Activated CD8-positive, alpha-beta T cell treated with anti-CD3 and anti-CD28 coated beads for 36 hours (primary cell): ENCODE data around the gene SLC16A7. TPM values are rescaled to one million over a fixed set of nuclear protein-coding genes. Genes with fewer than 3 reads are reported as not detected.

Source experiments
- ATAC-seq: fragments of 200-7000 bp; cut with Tn5 transposase; one replicate; pipeline ENCODE4 v1.10.0; 2021; ENCODE audit warnings: mild to moderate bottlenecking, moderate library complexity
- CTCF ChIA-PET: fragments of 350-600 bp; sonication (Branson Sonifier 250); formaldehyde crosslinking; loops from one replicate; lab custom pipeline; 2021; ENCODE audit warnings: antibody characterized with exemption; lab: Charles Lee
- POLR2A ChIA-PET: fragments of 350-600 bp; sonication (Branson Sonifier 250); formaldehyde crosslinking; loops from one replicate; lab custom pipeline; 2021; ENCODE audit warnings: antibody characterized with exemption; lab: Charles Lee
- DNase-seq: peaks from one replicate; pipeline ENCODE4 v3.0.0-alpha.2; 2020
- H3K27ac Mint-ChIP-seq: one replicate; pipeline ENCODE4 v1.8.0; 2021; ENCODE audit warnings: mild to moderate bottlenecking, mixed read lengths
- H3K27me3 Mint-ChIP-seq: one replicate; pipeline ENCODE4 v1.8.0; 2021; ENCODE audit warnings: mixed read lengths
- H3K36me3 Mint-ChIP-seq: one replicate; pipeline ENCODE4 v1.8.0; 2021; ENCODE audit warnings: low read depth, mixed read lengths
- H3K4me1 Mint-ChIP-seq: one replicate; pipeline ENCODE4 v1.8.0; 2021; ENCODE audit warnings: low read depth, mixed read lengths
- H3K4me3 Mint-ChIP-seq: one replicate; pipeline ENCODE4 v1.8.0; 2021; ENCODE audit warnings: mild to moderate bottlenecking, moderate library complexity, mixed read lengths
- H3K9me3 Mint-ChIP-seq: one replicate; pipeline ENCODE4 v1.8.0; 2021; ENCODE audit warnings: mixed read lengths
- intact Hi-C: fragments of 100-400 bp; cut with micrococcal nuclease; formaldehyde crosslinking; loops from one replicate; pipeline ENCODE4 v1.10.0; 2022
- total RNA-seq, 2 experiments: library from RNA; stranded (reverse); gene quantifications; one replicate each; pipeline ENCODE4 v1.2.3, GENCODE V29; 2021
- TF ChIP-seq, protein P1 (sequence below): fragments of 200-600 bp; IDR thresholded peaks from one replicate; pipeline ENCODE4 v1.8.0; 2022; ENCODE audit warnings: antibody characterized with exemption, mild to moderate bottlenecking

The SLC16A7 gene
- total RNA-seq, 2 experiments from 2014 or later, result 21.0 to 21.4 TPM

DNA sequence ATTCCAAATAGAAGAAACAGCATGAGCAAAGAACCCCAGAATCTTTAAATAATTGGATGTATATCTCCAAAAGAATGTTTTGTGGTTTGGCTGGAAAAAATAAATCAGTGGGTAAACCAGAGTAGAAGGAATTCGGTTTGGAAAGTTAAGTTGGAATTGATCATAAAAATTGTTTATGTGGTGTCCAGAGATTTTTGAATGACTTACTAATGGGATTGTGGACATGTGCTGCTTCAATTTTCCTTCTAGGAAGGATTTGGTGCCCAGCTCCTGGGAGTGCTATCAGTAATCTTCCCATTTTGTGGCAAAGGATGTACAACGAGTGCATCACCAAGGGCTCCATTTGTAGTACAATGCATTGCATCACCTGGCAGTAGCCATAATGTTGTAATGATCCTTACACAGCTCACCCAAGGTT, 224.8 kb downstream of the SLC16A7 start:
- TF ChIP-seq, protein P1, sequence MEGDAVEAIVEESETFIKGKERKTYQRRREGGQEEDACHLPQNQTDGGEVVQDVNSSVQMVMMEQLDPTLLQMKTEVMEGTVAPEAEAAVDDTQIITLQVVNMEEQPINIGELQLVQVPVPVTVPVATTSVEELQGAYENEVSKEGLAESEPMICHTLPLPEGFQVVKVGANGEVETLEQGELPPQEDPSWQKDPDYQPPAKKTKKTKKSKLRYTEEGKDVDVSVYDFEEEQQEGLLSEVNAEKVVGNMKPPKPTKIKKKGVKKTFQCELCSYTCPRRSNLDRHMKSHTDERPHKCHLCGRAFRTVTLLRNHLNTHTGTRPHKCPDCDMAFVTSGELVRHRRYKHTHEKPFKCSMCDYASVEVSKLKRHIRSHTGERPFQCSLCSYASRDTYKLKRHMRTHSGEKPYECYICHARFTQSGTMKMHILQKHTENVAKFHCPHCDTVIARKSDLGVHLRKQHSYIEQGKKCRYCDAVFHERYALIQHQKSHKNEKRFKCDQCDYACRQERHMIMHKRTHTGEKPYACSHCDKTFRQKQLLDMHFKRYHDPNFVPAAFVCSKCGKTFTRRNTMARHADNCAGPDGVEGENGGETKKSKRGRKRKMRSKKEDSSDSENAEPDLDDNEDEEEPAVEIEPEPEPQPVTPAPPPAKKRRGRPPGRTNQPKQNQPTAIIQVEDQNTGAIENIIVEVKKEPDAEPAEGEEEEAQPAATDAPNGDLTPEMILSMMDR, result no peak
- DNase-seq (no peak), ATAC-seq (no peak)
- Mint-ChIP-seq H3K36me3 (no peaks in the 10 kb centered on the region), H3K27ac (no peak overlapping the region), H3K4me3 (no peak overlapping the region), H3K4me1 (no peaks in the 10 kb centered on the region), H3K9me3 (peaks cover 2% of the 10 kb centered on the region), H3K27me3 (no peaks in the 10 kb centered on the region)
- intact Hi-C loops, result no loop called here
- ChIA-PET POLR2A (no interaction called here), CTCF (interaction anchor here (1.5 to 1.7 kb wide), 2 partner anchors 12 to 15 kb away, joined by 4 to 6 read pairs; no protein-coding TSS in a partner anchor)

DNA sequence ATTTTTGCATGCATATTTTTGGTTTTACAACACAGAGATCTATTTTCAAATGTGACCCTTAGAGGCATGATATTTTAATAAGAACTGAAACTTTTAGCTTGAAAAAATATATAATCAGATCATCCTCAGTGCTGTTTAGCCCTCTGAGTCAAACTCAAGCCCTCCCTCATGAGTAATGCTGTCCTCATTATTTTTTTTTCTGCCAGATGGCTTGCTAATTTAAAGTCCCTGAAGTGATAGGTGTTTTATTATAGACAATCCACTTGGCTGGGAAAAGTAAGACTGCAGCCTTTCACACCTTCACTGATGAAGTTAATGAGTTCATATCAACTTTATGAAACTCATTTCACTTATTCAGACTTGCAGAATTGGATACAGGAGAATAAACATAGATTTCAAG, 227.7 kb downstream of the SLC16A7 start:
- no peaks in the 10 kb centered on the region for H3K36me3 Mint-ChIP-seq
- ChIA-PET CTCF (no interaction called here), POLR2A (no interaction called here)
- no peak overlapping the region for H3K4me3 Mint-ChIP-seq
- ATAC-seq (no peak), DNase-seq (no peak)
- TF ChIP-seq, protein P1, result no peak
- no peaks in the 10 kb centered on the region for H3K4me1 Mint-ChIP-seq
- H3K27me3 Mint-ChIP-seq, result no peaks in the 10 kb centered on the region
- no peaks in the 10 kb centered on the region for H3K9me3 Mint-ChIP-seq
- intact Hi-C loops, result no loop called here
- no peak overlapping the region for H3K27ac Mint-ChIP-seq

DNA sequence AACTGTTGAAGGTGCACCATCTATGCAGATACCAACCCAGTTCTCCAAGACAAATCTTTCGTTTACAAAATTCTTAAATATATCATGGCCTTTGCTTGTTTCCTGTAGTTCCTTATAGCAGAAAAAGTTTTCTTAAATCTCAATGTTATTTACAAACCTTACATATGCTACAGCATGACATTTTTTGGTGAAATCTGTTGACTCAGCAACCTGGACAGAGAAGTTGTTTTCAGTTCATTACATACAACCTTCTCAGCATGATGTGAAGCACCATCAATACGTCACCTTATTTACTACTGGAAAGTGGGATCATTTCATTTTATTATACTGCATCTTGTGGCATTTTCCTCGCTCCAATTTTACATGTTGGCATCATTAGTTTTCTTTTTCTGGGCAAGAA, 231.9 kb downstream of the SLC16A7 start:
- CTCF ChIA-PET, result no interaction called here
- TF ChIP-seq, protein P1, result no peak
- intact Hi-C loops, result no loop called here
- Mint-ChIP-seq H3K4me1 (no peaks in the 10 kb centered on the region), H3K36me3 (no peaks in the 10 kb centered on the region), H3K27ac (no peak overlapping the region), H3K4me3 (no peak overlapping the region), H3K9me3 (no peaks in the 10 kb centered on the region), H3K27me3 (peaks cover 2% of the 10 kb centered on the region)
- POLR2A ChIA-PET, result no interaction called here
- ATAC-seq (no peak), DNase-seq (no peak)

DNA sequence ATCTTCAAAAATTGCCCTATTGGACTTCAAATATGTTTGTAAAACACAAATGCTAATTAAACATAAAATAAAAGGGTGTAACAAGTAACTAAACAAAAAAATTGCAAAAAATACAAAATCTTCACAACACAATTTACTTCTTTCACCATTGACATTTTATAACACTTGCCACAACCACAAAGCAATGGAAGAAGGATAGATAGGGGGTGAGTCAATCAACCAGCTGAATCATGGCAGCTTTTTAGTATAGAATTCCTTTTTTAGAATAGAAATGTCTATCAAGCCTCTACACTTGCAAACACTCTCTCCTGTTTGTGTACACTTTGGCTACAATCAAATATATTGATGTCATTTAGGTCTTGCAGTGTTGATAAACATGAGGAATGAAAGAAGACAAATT, 232.7 kb downstream of the SLC16A7 start:
- no peak overlapping the region for H3K27ac Mint-ChIP-seq
- POLR2A ChIA-PET, result no interaction called here
- CTCF ChIA-PET, result no interaction called here
- H3K27me3 Mint-ChIP-seq, result peaks cover 2% of the 10 kb centered on the region
- H3K4me1 Mint-ChIP-seq, result no peaks in the 10 kb centered on the region
- ATAC-seq (no peak), DNase-seq (no peak)
- H3K36me3 Mint-ChIP-seq, result no peaks in the 10 kb centered on the region
- no peaks in the 10 kb centered on the region for H3K9me3 Mint-ChIP-seq
- H3K4me3 Mint-ChIP-seq, result no peak overlapping the region
- intact Hi-C loops, result no loop called here
- TF ChIP-seq, protein P1, result no peak

DNA sequence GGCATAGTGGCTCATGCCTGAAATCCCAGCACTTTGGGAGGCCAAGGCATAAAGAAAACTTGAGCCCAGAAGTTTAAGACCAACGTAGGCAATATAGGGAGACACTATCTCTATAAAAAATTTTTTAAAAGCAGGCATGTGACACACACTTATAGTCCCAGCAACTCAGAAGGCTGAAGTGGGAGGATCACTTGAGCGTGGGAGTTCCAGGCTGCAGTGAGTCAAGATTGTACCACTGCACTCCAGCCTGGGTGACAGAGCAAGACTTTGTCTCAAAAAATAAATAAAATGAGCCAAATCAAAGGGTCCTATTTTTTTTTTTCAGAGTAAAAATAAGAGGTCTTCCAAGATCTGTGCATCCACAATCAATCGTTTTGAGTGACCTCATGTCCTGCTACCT, 237.6 kb downstream of the SLC16A7 start:
- no peak overlapping the region for H3K4me3 Mint-ChIP-seq
- H3K27me3 Mint-ChIP-seq, result peaks cover 3% of the 10 kb centered on the region
- ATAC-seq (no peak), DNase-seq (no peak)
- H3K27ac Mint-ChIP-seq, result no peak overlapping the region
- CTCF ChIA-PET, result no interaction called here
- H3K4me1 Mint-ChIP-seq, result no peaks in the 10 kb centered on the region
- TF ChIP-seq, protein P1, result no peak
- POLR2A ChIA-PET, result no interaction called here
- no peaks in the 10 kb centered on the region for H3K9me3 Mint-ChIP-seq
- H3K36me3 Mint-ChIP-seq, result no peaks in the 10 kb centered on the region
- intact Hi-C loops, result no loop called here
